ENCODE results near the gene NRP2.

The NRP2 gene

GRCh38 chr2:205738117-205738968, 56.0 kb downstream of the NRP2 start:
- Histone ChIP-seq H2AFZ (ENCODE audit: low read length) (no peak overlapping the region), H3K9me3 (ENCODE audit: insufficient read depth, low read depth, low read length) (no peaks in the 10 kb centered on the region), H4K20me1 (ENCODE audit: insufficient read depth, low read length, poor library complexity, severe bottlenecking) (no peaks in the 10 kb centered on the region), H3K4me3 (ENCODE audit: low read length, poor library complexity, severe bottlenecking) (no peak overlapping the region), H3K4me1 (ENCODE audit: insufficient read depth, low read length, poor library complexity, severe bottlenecking) (peaks cover 7% of the 10 kb centered on the region), H3K9me2 (replicated peaks; ENCODE audit: low read depth, low read length) (no peaks in the 10 kb centered on the region), H3K36me3 (ENCODE audit: insufficient read depth, low read length) (no peaks in the 10 kb centered on the region), H3K4me2 (ENCODE audit: low read depth, low read length, poor library complexity, severe bottlenecking) (no peak overlapping the region), H3K9ac (ENCODE audit: low read depth, low read length, poor library complexity, severe bottlenecking) (no peak overlapping the region), H3K27me3 (ENCODE audit: insufficient read depth, low read length, poor library complexity, severe bottlenecking) (no peaks in the 10 kb centered on the region), H3K79me2 (ENCODE audit: insufficient read depth, low read length) (no peaks in the 10 kb centered on the region), H3F3A (ENCODE audit: low read depth) (no peaks in the 10 kb centered on the region)
- no peak for TF ChIP-seq EZH2phosphoT487 (IDR thresholded peaks at IDR 0.05; ENCODE audit: borderline replicate concordance)
- TF ChIP-seq, protein P1, sequence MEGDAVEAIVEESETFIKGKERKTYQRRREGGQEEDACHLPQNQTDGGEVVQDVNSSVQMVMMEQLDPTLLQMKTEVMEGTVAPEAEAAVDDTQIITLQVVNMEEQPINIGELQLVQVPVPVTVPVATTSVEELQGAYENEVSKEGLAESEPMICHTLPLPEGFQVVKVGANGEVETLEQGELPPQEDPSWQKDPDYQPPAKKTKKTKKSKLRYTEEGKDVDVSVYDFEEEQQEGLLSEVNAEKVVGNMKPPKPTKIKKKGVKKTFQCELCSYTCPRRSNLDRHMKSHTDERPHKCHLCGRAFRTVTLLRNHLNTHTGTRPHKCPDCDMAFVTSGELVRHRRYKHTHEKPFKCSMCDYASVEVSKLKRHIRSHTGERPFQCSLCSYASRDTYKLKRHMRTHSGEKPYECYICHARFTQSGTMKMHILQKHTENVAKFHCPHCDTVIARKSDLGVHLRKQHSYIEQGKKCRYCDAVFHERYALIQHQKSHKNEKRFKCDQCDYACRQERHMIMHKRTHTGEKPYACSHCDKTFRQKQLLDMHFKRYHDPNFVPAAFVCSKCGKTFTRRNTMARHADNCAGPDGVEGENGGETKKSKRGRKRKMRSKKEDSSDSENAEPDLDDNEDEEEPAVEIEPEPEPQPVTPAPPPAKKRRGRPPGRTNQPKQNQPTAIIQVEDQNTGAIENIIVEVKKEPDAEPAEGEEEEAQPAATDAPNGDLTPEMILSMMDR (conservative IDR thresholded peaks at IDR 0.05; ENCODE audit: low read length) = no peak

DNA sequence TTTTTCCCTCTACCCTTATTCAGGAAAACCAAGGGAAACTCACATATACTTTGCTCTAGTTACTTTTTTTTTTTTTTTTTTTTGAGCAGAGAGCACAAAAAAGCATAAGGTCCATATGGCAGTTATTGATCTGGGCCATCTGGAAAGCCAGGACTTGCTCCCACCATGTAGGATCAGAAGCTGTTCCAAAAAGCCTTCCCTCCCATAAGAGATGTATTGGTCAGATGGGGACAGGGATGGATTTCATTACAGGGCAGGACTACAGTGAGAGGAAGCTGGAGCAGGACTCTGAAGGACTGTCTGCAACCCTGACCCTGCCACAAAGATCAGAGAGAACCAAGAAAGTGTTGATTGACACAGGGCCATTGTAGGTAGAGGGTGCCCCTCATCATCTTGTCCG, 57.3 kb downstream of the NRP2 start:
- H2AFZ ChIP-seq (ENCODE audit: low read length) = no peak overlapping the region
- peaks cover 2% of the 10 kb centered on the region for H3K4me1 ChIP-seq (ENCODE audit: insufficient read depth, low read length, poor library complexity, severe bottlenecking)
- H4K20me1 ChIP-seq (ENCODE audit: insufficient read depth, low read length, poor library complexity, severe bottlenecking) = no peaks in the 10 kb centered on the region
- H3K9me2 ChIP-seq (replicated peaks; ENCODE audit: low read depth, low read length) = no peaks in the 10 kb centered on the region
- H3K4me2 ChIP-seq (ENCODE audit: low read depth, low read length, poor library complexity, severe bottlenecking) = no peak overlapping the region
- no peaks in the 10 kb centered on the region for H3K27me3 ChIP-seq (ENCODE audit: insufficient read depth, low read length, poor library complexity, severe bottlenecking)
- H3K36me3 ChIP-seq (ENCODE audit: insufficient read depth, low read length) = no peaks in the 10 kb centered on the region
- H3K79me2 ChIP-seq (ENCODE audit: insufficient read depth, low read length) = no peaks in the 10 kb centered on the region
- TF ChIP-seq, protein P1 (conservative IDR thresholded peaks at IDR 0.05; ENCODE audit: low read length) = no peak
- no peak for TF ChIP-seq EZH2phosphoT487 (IDR thresholded peaks at IDR 0.05; ENCODE audit: borderline replicate concordance)
- no peaks in the 10 kb centered on the region for H3F3A ChIP-seq (ENCODE audit: low read depth)
- no peak overlapping the region for H3K4me3 ChIP-seq (ENCODE audit: low read length, poor library complexity, severe bottlenecking)
- no peaks in the 10 kb centered on the region for H3K9me3 ChIP-seq (ENCODE audit: insufficient read depth, low read depth, low read length)
- no peak overlapping the region for H3K9ac ChIP-seq (ENCODE audit: low read depth, low read length, poor library complexity, severe bottlenecking)

DNA sequence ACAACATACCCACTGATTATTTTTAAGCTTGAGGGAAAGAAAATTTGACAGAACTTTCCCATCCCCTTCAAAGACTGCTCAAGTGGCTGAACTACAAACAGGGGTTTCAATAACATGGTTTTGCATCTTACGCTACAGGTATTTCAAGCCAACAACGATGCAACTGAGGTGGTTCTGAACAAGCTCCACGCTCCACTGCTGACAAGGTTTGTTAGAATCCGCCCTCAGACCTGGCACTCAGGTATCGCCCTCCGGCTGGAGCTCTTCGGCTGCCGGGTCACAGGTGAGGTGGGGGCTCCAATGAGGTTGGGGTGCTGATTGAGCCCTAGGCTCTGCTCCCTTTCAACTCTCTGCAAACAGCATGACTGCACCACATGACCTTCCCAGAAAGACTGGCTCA, 58.1 kb downstream of the NRP2 start:
- Histone ChIP-seq H3K9ac (ENCODE audit: low read depth, low read length, poor library complexity, severe bottlenecking) (no peak overlapping the region), H3K4me2 (ENCODE audit: low read depth, low read length, poor library complexity, severe bottlenecking) (no peak overlapping the region), H3K36me3 (ENCODE audit: insufficient read depth, low read length) (no peaks in the 10 kb centered on the region), H3K4me1 (ENCODE audit: insufficient read depth, low read length, poor library complexity, severe bottlenecking) (no peaks in the 10 kb centered on the region), H3K27me3 (ENCODE audit: insufficient read depth, low read length, poor library complexity, severe bottlenecking) (no peaks in the 10 kb centered on the region), H3K79me2 (ENCODE audit: insufficient read depth, low read length) (no peaks in the 10 kb centered on the region), H3K9me3 (ENCODE audit: insufficient read depth, low read depth, low read length) (no peaks in the 10 kb centered on the region), H3F3A (ENCODE audit: low read depth) (no peaks in the 10 kb centered on the region), H4K20me1 (ENCODE audit: insufficient read depth, low read length, poor library complexity, severe bottlenecking) (no peaks in the 10 kb centered on the region), H3K4me3 (ENCODE audit: low read length, poor library complexity, severe bottlenecking) (no peak overlapping the region), H2AFZ (ENCODE audit: low read length) (no peak overlapping the region), H3K9me2 (replicated peaks; ENCODE audit: low read depth, low read length) (no peaks in the 10 kb centered on the region)
- TF ChIP-seq, protein P1 (conservative IDR thresholded peaks at IDR 0.05; ENCODE audit: low read length) = no peak
- no peak for TF ChIP-seq EZH2phosphoT487 (IDR thresholded peaks at IDR 0.05; ENCODE audit: borderline replicate concordance)
